HCT116 (cell line): ENCODE measurements around the gene ZDHHC4. TPM values are rescaled to one million over a fixed set of nuclear protein-coding genes. Genes with fewer than 3 reads are reported as not detected.

Experiments used
- ATAC-seq: fragments of 200-7000 bp; cut with Tn5 transposase; 2 replicates; pipeline ENCODE4 v1.9.1; 2020; ENCODE audit warnings: mild to moderate bottlenecking, moderate library complexity
- BruUV-seq: library from RNA; stranded (reverse); fragments of 400-500 nt; replicated peaks from 2 replicates; lab custom pipeline; 2021; lab: Mats Ljungman, UMichigan
- CTCF ChIA-PET: fragments of 300-600 bp; sonication (Branson Sonifier 250); formaldehyde crosslinking; loops from one replicate; lab custom pipeline; 2021; ENCODE audit warnings: antibody characterized with exemption; lab: Charles Lee
- POLR2A ChIA-PET: fragments of 300-600, 350-600 bp; sonication (Branson Sonifier 250); formaldehyde crosslinking; loops from one replicate; lab custom pipeline; 2021; ENCODE audit warnings: antibody characterized with exemption; lab: Charles Lee
- RAD21 ChIA-PET, 2 experiments: fragments of 300-600 bp; sonication (Branson Sonifier 250); formaldehyde crosslinking; loops; one replicate each; lab custom pipeline; 2023; ENCODE audit warnings: low total read pairs in 2 of 2; ENCODE audit not compliant: uncharacterized antibody in 2 of 2, unreplicated experiment in 2 of 2, low non-redundant PET in 1 of 2; lab: Charles Lee
- DNase-seq: peaks from one replicate; pipeline ENCODE4 v3.0.0-alpha.2; 2010; ENCODE audit warnings: low read depth, low spot score
- H2AFZ ChIP-seq: fragments of 200-600 bp; shearing (Covaris generic), sonication (generic); 2 replicates; pipeline ENCODE4 v1.6.1; 2017; ENCODE audit warnings: low read depth, mixed run types, mixed read lengths, antibody characterized with exemption, low read length; ENCODE audit not compliant: poor library complexity, severe bottlenecking
- H3K27ac ChIP-seq: 2 replicates; pipeline ENCODE4 v1.5.1; 2012; ENCODE audit warnings: low read depth, low read length
- H3K27me3 ChIP-seq: fragments of 200-600 bp; sonication (generic); 2 replicates; pipeline ENCODE4 v1.6.1; 2016; ENCODE audit warnings: mixed run types, low read length, mixed read lengths; ENCODE audit not compliant: insufficient read depth
- H3K36me3 ChIP-seq, 2 experiments: fragments of 200-500 bp in 1 of 2; fragments of 200-600 bp in 1 of 2; sonication (Bioruptor generic) in 1 of 2; sonication (generic) in 1 of 2; 2 replicates each; pipeline versions ENCODE4 v1.5.1 to v1.6.1; 2014 to 2016; ENCODE audit warnings: low read length in 2 of 2, inconsistent platforms in 1 of 2, mixed read lengths in 1 of 2, mixed run types in 1 of 2; ENCODE audit not compliant: insufficient read depth in 2 of 2, control insufficient read depth in 1 of 2
- H3K4me1 ChIP-seq, 2 experiments: fragments of 200-600 bp in 1 of 2; sonication (generic) in 1 of 2; 2 replicates each; pipeline versions ENCODE4 v1.5.1 to v1.6.1; 2012 to 2017; ENCODE audit warnings: low read length in 2 of 2, inconsistent platforms in 1 of 2, mild to moderate bottlenecking in 1 of 2, mixed read lengths in 1 of 2, mixed run types in 1 of 2, moderate library complexity in 1 of 2; ENCODE audit not compliant: insufficient read depth in 2 of 2, control insufficient read depth in 1 of 2
- H3K4me2 ChIP-seq: fragments of 200-600 bp; sonication (generic); 2 replicates; pipeline ENCODE4 v1.6.1; 2017; ENCODE audit warnings: mixed run types, low read length, mixed read lengths
- H3K4me3 ChIP-seq, 2 experiments: fragments of 200-600 bp in 1 of 2; sonication (generic) in 1 of 2; replicated peaks in 1 of 2; 2 replicates each; pipeline ENCODE4 v1.5.1; 2011 to 2016; ENCODE audit warnings: low read length in 2 of 2, control low read depth in 1 of 2, low read depth in 1 of 2, mild to moderate bottlenecking in 1 of 2, mixed read lengths in 1 of 2, mixed run types in 1 of 2
- H3K79me2 ChIP-seq: fragments of 200-600 bp; sonication (generic); 2 replicates; pipeline ENCODE4 v1.6.1; 2017; ENCODE audit warnings: mild to moderate bottlenecking, mixed run types, low read length, moderate library complexity, mixed read lengths; ENCODE audit not compliant: insufficient read depth
- H3K9ac ChIP-seq: fragments of 200-600 bp; sonication (generic); 2 replicates; pipeline ENCODE4 v1.6.1; 2016; ENCODE audit warnings: low read length, mixed read lengths
- H3K9me2 ChIP-seq: fragments of 200-600 bp; sonication (generic), shearing (Covaris generic); 2 replicates; pipeline ENCODE4 v1.6.1; 2017; ENCODE audit warnings: mixed run types, mild to moderate bottlenecking, moderate library complexity; ENCODE audit not compliant: insufficient read depth
- H3K9me3 ChIP-seq, 2 experiments: fragments of 200-500 bp in 1 of 2; fragments of 200-600 bp in 1 of 2; sonication (Bioruptor generic) in 1 of 2; sonication (generic) in 1 of 2; 2 replicates each; pipeline ENCODE4 v1.6.1; 2014 to 2017; ENCODE audit warnings: low read length in 2 of 2, mixed read lengths in 2 of 2, inconsistent platforms in 1 of 2, low read depth in 1 of 2, mild to moderate bottlenecking in 1 of 2, mixed run types in 1 of 2, moderate library complexity in 1 of 2; ENCODE audit not compliant: control insufficient read depth in 1 of 2, insufficient read depth in 1 of 2
- H4K20me1 ChIP-seq: fragments of 200-600 bp; sonication (generic), shearing (Covaris generic); 2 replicates; pipeline ENCODE4 v1.6.1; 2017; ENCODE audit warnings: mixed run types, mild to moderate bottlenecking, moderate library complexity; ENCODE audit not compliant: insufficient read depth
- ATF3 ChIP-seq: IDR thresholded peaks from 2 replicates; pipeline ENCODE4 v1.6.1; 2012
- CBX3 ChIP-seq: IDR thresholded peaks from 2 replicates; pipeline ENCODE4 v1.6.1; 2012; ENCODE audit warnings: low read depth
- CEBPB ChIP-seq: IDR thresholded peaks from 2 replicates; pipeline ENCODE4 v1.6.1; 2012; ENCODE audit warnings: low read depth
- EGR1 ChIP-seq: IDR thresholded peaks from 2 replicates; pipeline ENCODE4 v1.6.1; 2012; ENCODE audit warnings: low read depth
- ELF1 ChIP-seq: IDR thresholded peaks from 2 replicates; pipeline ENCODE4 v1.6.1; 2012; ENCODE audit warnings: low read depth, borderline replicate concordance
- EZH2 ChIP-seq: fragments of 200-600 bp; sonication (generic); IDR thresholded peaks from 2 replicates; pipeline ENCODE4 v1.6.1; 2017; ENCODE audit warnings: antibody characterized with exemption, mixed run types
- EZH2phosphoT487 ChIP-seq: fragments of 200-600 bp; IDR thresholded peaks from 2 replicates; pipeline ENCODE4 v1.6.1; 2018; ENCODE audit warnings: antibody characterized with exemption, borderline replicate concordance
- FOSL1 ChIP-seq: IDR thresholded peaks from 2 replicates; pipeline ENCODE4 v1.6.1; 2012; ENCODE audit warnings: low read depth
- MAX ChIP-seq: IDR thresholded peaks from 2 replicates; pipeline ENCODE4 v1.6.1; 2012
- RAD21 ChIP-seq: IDR thresholded peaks from 2 replicates; pipeline ENCODE4 v1.6.1; 2012; ENCODE audit warnings: low read depth, mild to moderate bottlenecking
- SIN3A ChIP-seq: IDR thresholded peaks from 2 replicates; pipeline ENCODE4 v1.6.1; 2012; ENCODE audit warnings: low read depth
- SP1 ChIP-seq: IDR thresholded peaks from 2 replicates; pipeline ENCODE4 v1.6.1; 2012; ENCODE audit warnings: low read depth
- SRF ChIP-seq: IDR thresholded peaks from 2 replicates; pipeline ENCODE4 v1.6.1; 2012; ENCODE audit warnings: low read depth
- TCF7L2 ChIP-seq: IDR thresholded peaks from 2 replicates; pipeline ENCODE4 v1.7.0; 2011; ENCODE audit warnings: borderline replicate concordance, inconsistent platforms; ENCODE audit not compliant: insufficient read depth, insufficient read length; ENCODE audit errors: extremely low read depth
- YY1 ChIP-seq: IDR thresholded peaks from 2 replicates; pipeline ENCODE4 v1.6.1; 2011; ENCODE audit warnings: low read length, low read depth, moderate library complexity, mild to moderate bottlenecking; ENCODE audit not compliant: insufficient replicate concordance; ENCODE audit errors: extremely low read depth
- ZBTB33 ChIP-seq: IDR thresholded peaks from 2 replicates; pipeline ENCODE4 v1.6.1; 2011; ENCODE audit warnings: mild to moderate bottlenecking, low read length, moderate library complexity; ENCODE audit not compliant: insufficient replicate concordance; ENCODE audit errors: extremely low read depth
- ZFX ChIP-seq: fragments of 450-650 bp; IDR thresholded peaks from 2 replicates; pipeline ENCODE4 v1.6.1; 2017
- ZNF274 ChIP-seq: fragments of 200-500 bp; sonication (Bioruptor generic); IDR thresholded peaks from 2 replicates; pipeline ENCODE4 v1.6.1; 2014; ENCODE audit warnings: mild to moderate bottlenecking, low read depth, low read length, inconsistent platforms
- intact Hi-C: fragments of 100-400 bp; cut with micrococcal nuclease; formaldehyde crosslinking; loops from 2 replicates; pipeline ENCODE4 v1.10.0; 2022
- total RNA-seq: library from RNA; stranded (reverse); gene quantifications from one replicate; pipeline ENCODE4 v1.2.1, GENCODE V29; 2021; ENCODE audit not compliant: unreplicated experiment

The ZDHHC4 gene
- total RNA-seq, 1 experiment from 2014 or later: 59.3 TPM

GRCh38 chr7:6631605-6632004 is 54.4 kb downstream of the ZDHHC4 start:
- Histone ChIP-seq H3K4me3 (no peak overlapping the region), H3K9me3 (no peaks in the 10 kb centered on the region), H3K9ac (no peak overlapping the region), H3K4me2 (no peak overlapping the region), H3K27ac (no peak overlapping the region), H3K79me2 (no peaks in the 10 kb centered on the region), H3K36me3 (no peaks in the 10 kb centered on the region), H4K20me1 (no peaks in the 10 kb centered on the region), H3K9me2 (no peaks in the 10 kb centered on the region), H3K4me1 (peaks cover 5 to 8% of the 10 kb centered on the region in 2 experiments; a peak in 2 of 4 replicates), H3K27me3 (no peaks in the 10 kb centered on the region), H2AFZ (no peak overlapping the region)
- TF ChIP-seq SIN3A (no peak), EZH2 (no peak), FOSL1 (no peak)
- ChIA-PET RAD21 (no interaction called here), POLR2A (no interaction called here), CTCF (no interaction called here)
- DNase-seq (no peak), ATAC-seq (no peak)
- intact Hi-C loops: no loop called here
- no TSS peak for BruUV-seq

- DNase-seq (no peak), ATAC-seq (no peak)
- no peaks in the 10 kb centered on the region for H4K20me1 ChIP-seq
- H3K4me2 ChIP-seq: no peak overlapping the region
- H3K27ac ChIP-seq: no peak overlapping the region
- no peak overlapping the region for H3K4me3 ChIP-seq
- no peaks in the 10 kb centered on the region for H3K36me3 ChIP-seq
- no peaks in the 10 kb centered on the region for H3K9me2 ChIP-seq
- ChIA-PET CTCF (no interaction called here), RAD21 (no interaction called here), POLR2A (no interaction called here)
- H3K79me2 ChIP-seq: peaks cover 16% of the 10 kb centered on the region
- H3K27me3 ChIP-seq: no peaks in the 10 kb centered on the region
- intact Hi-C loops: no loop called here
- H2AFZ ChIP-seq: no peak overlapping the region
- no TSS peak for BruUV-seq
- H3K9ac ChIP-seq: no peak overlapping the region
- H3K9me3 ChIP-seq: no peaks in the 10 kb centered on the region
- peaks cover 8 to 18% of the 10 kb centered on the region in 2 experiments; a peak in 2 of 4 replicates for H3K4me1 ChIP-seq
- TF ChIP-seq ZNF274 (no peak), EZH2 (no peak), ZFX (no peak), ATF3 (no peak), YY1 (no peak), CEBPB (no peak), MAX (no peak), SRF (no peak), RAD21 (no peak), SIN3A (no peak), ELF1 (no peak), SP1 (no peak), CBX3 (no peak), TCF7L2 (no peak), EGR1 (no peak), EZH2phosphoT487 (no peak), FOSL1 (no peak), ZBTB33 (no peak)
Measured at GRCh38 chr7:6634021-6634420, 56.8 kb downstream of the ZDHHC4 start.
